H9 (cell line): Measurements from ENCODE around the gene GPR151. TPM values are rescaled to one million over a fixed set of nuclear protein-coding genes. Genes with fewer than 3 reads are reported as not detected.

Experiments
- DNase-seq: peaks from one replicate; pipeline ENCODE4 v3.0.0-alpha.2; 2017
- H2AFZ ChIP-seq: one replicate; pipeline ENCODE4 v1.6.1; 2013; ENCODE audit warnings: mild to moderate bottlenecking, low read length, control low read depth, moderate library complexity
- H2AK5ac ChIP-seq: 2 replicates; pipeline ENCODE4 v1.6.1; 2013; ENCODE audit warnings: low read length, control low read depth, mixed read lengths; ENCODE audit not compliant: insufficient read length
- H2BK120ac ChIP-seq: one replicate; pipeline ENCODE4 v1.6.1; 2013; ENCODE audit warnings: low read depth, mild to moderate bottlenecking, low read length, control low read depth, inconsistent platforms; ENCODE audit not compliant: poor library complexity, severe bottlenecking
- H2BK12ac ChIP-seq: 2 replicates; pipeline ENCODE4 v1.6.1; 2013; ENCODE audit warnings: low read length, control low read depth, mixed read lengths, low read depth; ENCODE audit not compliant: insufficient read length
- H2BK15ac ChIP-seq: 2 replicates; pipeline ENCODE4 v1.6.1; 2013; ENCODE audit warnings: low read depth, low read length, control low read depth
- H2BK20ac ChIP-seq: one replicate; pipeline ENCODE4 v1.6.1; 2013; ENCODE audit warnings: low read depth, mild to moderate bottlenecking, low read length, control low read depth, inconsistent platforms; ENCODE audit not compliant: poor library complexity, severe bottlenecking
- H2BK5ac ChIP-seq: 2 replicates; pipeline ENCODE4 v1.6.1; 2013; ENCODE audit warnings: low read length, control low read depth, mixed read lengths; ENCODE audit not compliant: insufficient read length
- H3K14ac ChIP-seq: 2 replicates; pipeline ENCODE4 v1.6.1; 2013; ENCODE audit warnings: low read length, control low read depth; ENCODE audit not compliant: insufficient read depth
- H3K18ac ChIP-seq: 2 replicates; pipeline ENCODE4 v1.6.1; 2013; ENCODE audit warnings: low read depth, mild to moderate bottlenecking, mixed read lengths, low read length, control low read depth; ENCODE audit not compliant: insufficient read length
- H3K23ac ChIP-seq: 2 replicates; pipeline ENCODE4 v1.6.1; 2013; ENCODE audit warnings: low read length, control low read depth, mixed read lengths, low read depth; ENCODE audit not compliant: insufficient read length
- H3K23me2 ChIP-seq: 2 replicates; pipeline ENCODE4 v1.6.1; 2013; ENCODE audit warnings: low read depth, mild to moderate bottlenecking, mixed read lengths, low read length, control low read depth; ENCODE audit not compliant: insufficient read length, poor library complexity, severe bottlenecking
- H3K27ac ChIP-seq: 2 replicates; pipeline ENCODE4 v1.5.1; 2013; ENCODE audit warnings: low read length, control low read depth, mixed read lengths, low read depth; ENCODE audit not compliant: insufficient read length
- H3K27me3 ChIP-seq: 2 replicates; pipeline ENCODE4 v1.6.1; 2013; ENCODE audit warnings: low read length, control low read depth, inconsistent platforms; ENCODE audit not compliant: insufficient read depth
- H3K4ac ChIP-seq: 2 replicates; pipeline ENCODE4 v1.6.1; 2013; ENCODE audit warnings: low read depth, mild to moderate bottlenecking, control low read depth, inconsistent platforms, low read length, moderate library complexity
- H3K4me1 ChIP-seq: 2 replicates; pipeline ENCODE4 v1.6.1; 2013; ENCODE audit warnings: low read length, control low read depth, inconsistent platforms; ENCODE audit not compliant: insufficient read depth
- H3K4me2 ChIP-seq: 2 replicates; pipeline ENCODE4 v1.6.1; 2013; ENCODE audit warnings: low read length, control low read depth, mixed read lengths; ENCODE audit not compliant: insufficient read length, insufficient read depth
- H3K56ac ChIP-seq: 2 replicates; pipeline ENCODE4 v1.6.1; 2013; ENCODE audit warnings: low read depth, mild to moderate bottlenecking, mixed read lengths, low read length, control low read depth; ENCODE audit not compliant: insufficient read length
- H3K79me1 ChIP-seq: 2 replicates; pipeline ENCODE4 v1.6.1; 2013; ENCODE audit warnings: low read depth, mild to moderate bottlenecking, moderate library complexity, low read length, control low read depth, inconsistent platforms; ENCODE audit not compliant: insufficient read depth, poor library complexity, severe bottlenecking
- H3K79me2 ChIP-seq: 2 replicates; pipeline ENCODE4 v1.6.1; 2013; ENCODE audit warnings: low read length, control low read depth, inconsistent platforms; ENCODE audit not compliant: insufficient read depth
- H3K9ac ChIP-seq: 2 replicates; pipeline ENCODE4 v1.6.1; 2013; ENCODE audit warnings: low read length, control low read depth, mixed read lengths; ENCODE audit not compliant: insufficient read length; ENCODE audit errors: extremely low read depth
- H3K9me3 ChIP-seq: one replicate; pipeline ENCODE4 v1.6.1; 2013; ENCODE audit warnings: low read depth, low read length, inconsistent platforms; ENCODE audit not compliant: control insufficient read depth
- H3T11ph ChIP-seq: one replicate; pipeline ENCODE4 v1.6.1; 2013; ENCODE audit warnings: mild to moderate bottlenecking, low read length, control low read depth, inconsistent platforms
- H4K20me1 ChIP-seq: one replicate; pipeline ENCODE4 v1.6.1; 2013; ENCODE audit not compliant: control insufficient read depth, insufficient read length, insufficient read depth
- H4K5ac ChIP-seq: 2 replicates; pipeline ENCODE4 v1.6.1; 2013; ENCODE audit warnings: low read depth, mild to moderate bottlenecking, mixed read lengths, low read length, control low read depth; ENCODE audit not compliant: insufficient read length
- H4K8ac ChIP-seq: replicated peaks from 2 replicates; pipeline ENCODE4 v1.6.1; 2013; ENCODE audit warnings: low read length, control low read depth, mixed read lengths, low read depth; ENCODE audit not compliant: insufficient read length
- H4K91ac ChIP-seq: 2 replicates; pipeline ENCODE4 v1.6.1; 2013; ENCODE audit warnings: low read depth, mild to moderate bottlenecking, moderate library complexity, mixed read lengths, low read length, control low read depth; ENCODE audit not compliant: insufficient read length
- H3K27ac Mint-ChIP-seq, 3 experiments: 2 replicates in 2 of 3; 3 replicates in 1 of 3; pipeline ENCODE4 v1.8.0; 2020 to 2021; ENCODE audit warnings: mixed read lengths in 3 of 3, mild to moderate bottlenecking in 1 of 3, moderate library complexity in 1 of 3
- H3K27me3 Mint-ChIP-seq: 2 replicates; pipeline ENCODE4 v1.8.0; 2021; ENCODE audit warnings: low read depth, mild to moderate bottlenecking, moderate library complexity, mixed read lengths
- H3K36me3 Mint-ChIP-seq, 3 experiments: 2 replicates in 2 of 3; 3 replicates in 1 of 3; pipeline ENCODE4 v1.8.0; 2020 to 2021; ENCODE audit warnings: low read depth in 3 of 3, mixed read lengths in 3 of 3; ENCODE audit not compliant: insufficient read depth in 1 of 3
- H3K4me1 Mint-ChIP-seq, 2 experiments: 2 replicates each; pipeline ENCODE4 v1.8.0; 2020; ENCODE audit warnings: mixed read lengths in 2 of 2
- H3K4me3 Mint-ChIP-seq, 2 experiments: 2 replicates in 1 of 2; 3 replicates in 1 of 2; pipeline ENCODE4 v1.8.0; 2020 to 2021; ENCODE audit warnings: mild to moderate bottlenecking in 2 of 2, mixed read lengths in 2 of 2, moderate library complexity in 1 of 2
- H3K9me3 Mint-ChIP-seq, 2 experiments: 2 replicates in 1 of 2; 3 replicates in 1 of 2; pipeline ENCODE4 v1.8.0; 2020; ENCODE audit warnings: mild to moderate bottlenecking in 2 of 2, mixed read lengths in 2 of 2, moderate library complexity in 1 of 2
- CTCF ChIP-seq: fragments of 200-600 bp; sonication (generic); conservative IDR thresholded peaks from 3 replicates; pipeline ENCODE4 v1.8.0; 2021; ENCODE audit warnings: antibody characterized with exemption, mild to moderate bottlenecking
- WGBS: extraction: QIAGEN DNeasy Blood & Tissue Kit; methylation state at CpG from one replicate; pipeline ENCODE4 v1.1.7; 2013; ENCODE audit warnings: missing lambda C conversion rate, low lambda C conversion rate, mixed read lengths; ENCODE audit not compliant: insufficient read length; ENCODE audit errors: extremely low coverage; 5-methylcytosine and 5-hydroxymethylcytosine counted together
- total RNA-seq: library from RNA; stranded (reverse); gene quantifications from 2 replicates; pipeline ENCODE4 v1.2.1, GENCODE V29; 2021

GPR151 gene
- total RNA-seq, 1 experiment from 2014 or later, result not detected

GRCh38 chr5:146519554-146519953 lies 3.6 kb upstream of the GPR151 start:
- WGBS, result no CpG with 5 or more reads among the region's 2 CpGs

More at GRCh38 chr5:146519554-146519953, 3.6 kb upstream of the GPR151 start:
- no peak overlapping the region for H3K27ac ChIP-seq
- no peak overlapping the region for H3K18ac ChIP-seq
- H2BK120ac ChIP-seq, result no peak overlapping the region
- no peaks in the 10 kb centered on the region for H3K79me2 ChIP-seq
- H3K79me1 ChIP-seq, result no peaks in the 10 kb centered on the region
- DNase-seq, result no peak
- no peaks in the 10 kb centered on the region for H4K20me1 ChIP-seq
- no peak overlapping the region for H3K27ac Mint-ChIP-seq
- H3K9me3 Mint-ChIP-seq, result no peaks in the 10 kb centered on the region
- H3K9ac ChIP-seq, result no peak overlapping the region
- H3K4me1 ChIP-seq, result no peaks in the 10 kb centered on the region; the same call in 1 of the 2 replicates
- no peak overlapping the region for H3K4ac ChIP-seq
- no peaks in the 10 kb centered on the region for H3K36me3 Mint-ChIP-seq
- H2BK5ac ChIP-seq, result no peak overlapping the region
- TF ChIP-seq CTCF, result no peak
- H4K5ac ChIP-seq, result no peak overlapping the region
- no peaks in the 10 kb centered on the region for H3K23me2 ChIP-seq
- H3K56ac ChIP-seq, result no peak overlapping the region
- H3K27me3 Mint-ChIP-seq, result no peaks in the 10 kb centered on the region
- H2BK15ac ChIP-seq, result no peak overlapping the region
- no peak overlapping the region for H2AFZ ChIP-seq
- H2BK12ac ChIP-seq, result no peak overlapping the region
- no peak overlapping the region for H4K91ac ChIP-seq
- no peaks in the 10 kb centered on the region for H3K9me3 ChIP-seq
- no peak overlapping the region for H3K4me3 Mint-ChIP-seq
- H4K8ac ChIP-seq, result no peak overlapping the region
- H2AK5ac ChIP-seq, result no peak overlapping the region
- no peak overlapping the region for H3K14ac ChIP-seq
- H3K23ac ChIP-seq, result no peak overlapping the region
- peaks cover 12% of the 10 kb centered on the region in 2 experiments for H3K4me1 Mint-ChIP-seq
- no peak overlapping the region for H3T11ph ChIP-seq
- no peak overlapping the region for H2BK20ac ChIP-seq
- no peaks in the 10 kb centered on the region for H3K27me3 ChIP-seq
- H3K4me2 ChIP-seq, result no peak overlapping the region
